ENCODE results near the gene ZNF506.
"Not testable (repeated sequence)": the region's sequence is repeated elsewhere in the genome, so short reads cannot be mapped to it uniquely, and the experiment has no call there.

Gene ZNF506

GRCh38 chr19:19743921-19744320 is 77.6 kb downstream of the ZNF506 start:
- not testable (repeated sequence) for DNase-seq

- no peak for DNase-seq
These were observed 78.4 kb downstream of the ZNF506 start for GRCh38 chr19:19743176-19743575.

GRCh38 chr19:19742773-19743172 is 78.8 kb downstream of the ZNF506 start:
- DNase-seq: no peak

Measured in DMS153 (cell line).